A549 (cell line): ENCODE data around the gene C8G.

ENCODE experiments used
- CHD2 ChIP-seq: fragments of 150-350 bp; IDR thresholded peaks from 2 replicates; pipeline ENCODE4 v1.6.1; 2014; ENCODE audit warnings: low read length; ENCODE audit not compliant: partially characterized antibody
- CTCF ChIP-seq: fragments of >200 bp; sonication (Bioruptor Twin); formaldehyde crosslinking; IDR thresholded peaks from 3 replicates; pipeline ENCODE4 v1.5.1; 2016
- EP300 ChIP-seq, 2 experiments: fragments of >200 bp; sonication (Bioruptor Twin); formaldehyde crosslinking; IDR thresholded peaks; 2 replicates in 1 of 2; 3 replicates in 1 of 2; pipeline ENCODE4 v1.6.1; 2016 to 2017
- FOSL2 ChIP-seq, 2 experiments: fragments of 450-650 bp in 1 of 2; fragments of >200 bp in 1 of 2; sonication (Bioruptor Twin) in 1 of 2; formaldehyde crosslinking; IDR thresholded peaks; 2 replicates each; pipeline versions ENCODE4 v1.5.0 to v1.6.1; 2016 to 2020; ENCODE audit warnings: mild to moderate bottlenecking in 1 of 2, moderate library complexity in 1 of 2
- JUN ChIP-seq, 2 experiments: fragments of >200 bp; sonication (Bioruptor Twin); formaldehyde crosslinking; IDR thresholded peaks; 2 replicates in 1 of 2; 3 replicates in 1 of 2; pipeline ENCODE4 v1.6.1; 2016 to 2017
- JUNB ChIP-seq: fragments of >200 bp; sonication (Bioruptor Twin); formaldehyde crosslinking; IDR thresholded peaks from 2 replicates; pipeline ENCODE4 v1.6.1; 2016
- KDM1A ChIP-seq: fragments of 200-600 bp; sonication (generic); IDR thresholded peaks from 2 replicates; pipeline ENCODE4 v1.6.1; 2016; ENCODE audit warnings: low read depth, mild to moderate bottlenecking
- KDM5A ChIP-seq: fragments of 200-600 bp; sonication (generic); IDR thresholded peaks from 2 replicates; pipeline ENCODE4 v1.6.1; 2016; ENCODE audit warnings: antibody characterized with exemption, mild to moderate bottlenecking
- MAX ChIP-seq: IDR thresholded peaks from 2 replicates; pipeline ENCODE4 v1.6.1; 2012
- NFE2L2 ChIP-seq: fragments of 150-350 bp; conservative IDR thresholded peaks from 2 replicates; pipeline ENCODE4 v1.6.1; 2014; ENCODE audit warnings: low read length
- PHF8 ChIP-seq: fragments of 200-600 bp; sonication (generic); IDR thresholded peaks from 2 replicates; pipeline ENCODE4 v1.6.1; 2016; ENCODE audit warnings: low read depth, mild to moderate bottlenecking, antibody characterized with exemption, moderate library complexity, borderline replicate concordance
- POLR2A ChIP-seq: IDR thresholded peaks from 2 replicates; pipeline ENCODE4 v1.6.1; 2012; ENCODE audit warnings: mild to moderate bottlenecking, low read length
- RNF2 ChIP-seq: fragments of 200-600 bp; sonication (generic); IDR thresholded peaks from 2 replicates; pipeline ENCODE4 v1.6.1; 2016; ENCODE audit warnings: low read depth, mild to moderate bottlenecking, antibody characterized with exemption, moderate library complexity, borderline replicate concordance
- ZFP36 ChIP-seq: fragments of 450-650 bp; IDR thresholded peaks from 2 replicates; pipeline ENCODE4 v1.6.1; 2014; ENCODE audit warnings: borderline replicate concordance; ENCODE audit not compliant: partially characterized antibody

- TF ChIP-seq POLR2A (no peak), EP300 (IDR thresholded peaks at IDR 0.05) (no peak), CTCF (no peak), NFE2L2 (no peak), PHF8 (no peak), CHD2 (no peak), FOSL2 (IDR thresholded peaks at IDR 0.05) (no peak), FOSL2 (CRISPR knock-in tag; IDR thresholded peaks at IDR 0.05) (no peak), JUN (IDR thresholded peaks at IDR 0.05) (no peak), KDM1A (no peak), ZFP36 (no peak), MAX (no peak), JUNB (no peak), RNF2 (no peak), KDM5A (no peak)
Observed at GRCh38 chr9:136953771-136954269, 8.8 kb downstream of the C8G start.
